WTC11 (cell line): ENCODE measurements around the gene ELOVL5. TPM values are rescaled to one million over a fixed set of nuclear protein-coding genes. Genes with fewer than 3 reads are reported as not detected.

ENCODE experiments used
- ATAC-seq: fragments of 200-7000 bp; cut with Tn5 transposase; 2 replicates; pipeline ENCODE4 v1.10.0; 2021; ENCODE audit warnings: mild to moderate bottlenecking, moderate library complexity
- CTCF ChIA-PET: fragments of 300-600 bp; sonication (Branson Sonifier 250); formaldehyde crosslinking; loops from one replicate; lab custom pipeline; 2021; ENCODE audit warnings: antibody characterized with exemption; lab: Charles Lee
- POLR2A ChIA-PET: fragments of 350-600 bp; sonication (Branson Sonifier 250); formaldehyde crosslinking; loops from one replicate; lab custom pipeline; 2021; ENCODE audit warnings: antibody characterized with exemption; lab: Charles Lee
- DNase-seq: peaks from one replicate; pipeline ENCODE4 v3.0.0; 2021; ENCODE audit warnings: low spot score
- H3K27ac Mint-ChIP-seq: 2 replicates; pipeline ENCODE4 v1.8.0; 2021; ENCODE audit warnings: mixed read lengths
- H3K27me3 Mint-ChIP-seq: 2 replicates; pipeline ENCODE4 v1.8.0; 2021; ENCODE audit warnings: low read depth, mild to moderate bottlenecking, moderate library complexity, mixed read lengths
- H3K36me3 Mint-ChIP-seq: 2 replicates; pipeline ENCODE4 v1.8.0; 2021; ENCODE audit warnings: mixed read lengths
- H3K4me1 Mint-ChIP-seq: 2 replicates; pipeline ENCODE4 v1.8.0; 2022; ENCODE audit warnings: mixed read lengths
- H3K4me3 Mint-ChIP-seq: 2 replicates; pipeline ENCODE4 v1.8.0; 2021; ENCODE audit warnings: mild to moderate bottlenecking, moderate library complexity, mixed read lengths
- H3K9me3 Mint-ChIP-seq: 2 replicates; pipeline ENCODE4 v1.8.0; 2021; ENCODE audit warnings: mixed read lengths
- CDX4 ChIP-seq: fragments of 250-450 bp; sonication (Bioruptor Pico); IDR thresholded peaks from 2 replicates; pipeline ENCODE4 v1.9.0; 2021; ENCODE audit warnings: moderate library complexity, mild to moderate bottlenecking, inconsistent platforms, borderline replicate concordance
- ESRRA ChIP-seq: sonication (generic); formaldehyde crosslinking; IDR thresholded peaks from 2 replicates; pipeline ENCODE4 v1.8.1; 2022; ENCODE audit warnings: mild to moderate bottlenecking, missing genetic modification reagents, borderline replicate concordance
- HMGA2 ChIP-seq: fragments of 250-450 bp; sonication (Bioruptor Pico); IDR thresholded peaks from 2 replicates; pipeline ENCODE4 v1.4.0; 2021; ENCODE audit warnings: mild to moderate bottlenecking, moderate library complexity
- IRF1 ChIP-seq: sonication (generic); formaldehyde crosslinking; IDR thresholded peaks from 2 replicates; pipeline ENCODE4 v1.8.0; 2023; ENCODE audit warnings: missing genetic modification reagents
- NR3C1 ChIP-seq: sonication (generic); formaldehyde crosslinking; conservative IDR thresholded peaks from 2 replicates; pipeline ENCODE4 v1.8.1; 2023; ENCODE audit warnings: low read depth, mild to moderate bottlenecking, missing genetic modification reagents
- SP1 ChIP-seq: sonication (generic); formaldehyde crosslinking; conservative IDR thresholded peaks from 2 replicates; pipeline ENCODE4 v1.8.1; 2022; ENCODE audit warnings: missing genetic modification reagents
- TEAD1 ChIP-seq: sonication (generic); formaldehyde crosslinking; IDR thresholded peaks from 2 replicates; pipeline ENCODE4 v1.8.0; 2022; ENCODE audit warnings: mild to moderate bottlenecking, missing genetic modification reagents
- TP53 ChIP-seq: sonication (generic); formaldehyde crosslinking; IDR thresholded peaks from 2 replicates; pipeline ENCODE4 v1.8.1; 2023; ENCODE audit warnings: mild to moderate bottlenecking, missing genetic modification reagents
- ZNF138 ChIP-seq: sonication (generic); formaldehyde crosslinking; conservative IDR thresholded peaks from 2 replicates; pipeline ENCODE4 v1.8.1; 2022; ENCODE audit warnings: mild to moderate bottlenecking, moderate library complexity, missing genetic modification reagents
- ZNF219 ChIP-seq: sonication (generic); formaldehyde crosslinking; IDR thresholded peaks from 2 replicates; pipeline ENCODE4 v1.8.0; 2023; ENCODE audit warnings: missing genetic modification reagents, mild to moderate bottlenecking, borderline replicate concordance
- ZNF232 ChIP-seq: sonication (generic); formaldehyde crosslinking; IDR thresholded peaks from 2 replicates; pipeline ENCODE4 v1.8.0; 2022; ENCODE audit warnings: mild to moderate bottlenecking, missing genetic modification reagents
- ZNF263 ChIP-seq: sonication (generic); formaldehyde crosslinking; IDR thresholded peaks from 2 replicates; pipeline ENCODE4 v1.8.1; 2022; ENCODE audit warnings: low read depth, mild to moderate bottlenecking, moderate library complexity, missing genetic modification reagents
- ZNF423 ChIP-seq: fragments of 250-450 bp; sonication (Bioruptor Pico); IDR thresholded peaks from 2 replicates; pipeline ENCODE4 v2.1.2; 2022; ENCODE audit warnings: mild to moderate bottlenecking, moderate library complexity
- ZNF532 ChIP-seq: fragments of 250-450 bp; sonication (Bioruptor Pico); IDR thresholded peaks from 2 replicates; pipeline ENCODE4 v1.9.0; 2021; ENCODE audit warnings: mild to moderate bottlenecking, borderline replicate concordance
- total RNA-seq: library from RNA; stranded (reverse); gene quantifications from 3 replicates; pipeline ENCODE4 v1.2.3, GENCODE V29; 2021
- TF ChIP-seq, protein P1 (sequence below): sonication (generic); formaldehyde crosslinking; IDR thresholded peaks from 2 replicates; pipeline ENCODE4 v1.8.1; 2022; ENCODE audit warnings: low read depth, missing genetic modification reagents, borderline replicate concordance
- TF ChIP-seq, protein P2 (sequence below): sonication (generic); formaldehyde crosslinking; IDR thresholded peaks from 2 replicates; pipeline ENCODE4 v1.8.1; 2022; ENCODE audit warnings: mild to moderate bottlenecking, missing genetic modification reagents, moderate library complexity, borderline replicate concordance
- TF ChIP-seq, protein P3 (sequence below): sonication (generic); formaldehyde crosslinking; IDR thresholded peaks from 2 replicates; pipeline ENCODE4 v1.8.1; 2023; ENCODE audit warnings: mild to moderate bottlenecking, missing genetic modification reagents, moderate library complexity
- TF ChIP-seq, protein P4 (sequence below): sonication (generic); formaldehyde crosslinking; IDR thresholded peaks from 2 replicates; pipeline ENCODE4 v1.8.0; 2022; ENCODE audit warnings: mild to moderate bottlenecking, missing genetic modification reagents
- TF ChIP-seq, protein P5 (sequence below): fragments of 250-450 bp; sonication (Bioruptor Pico); IDR thresholded peaks from 2 replicates; pipeline ENCODE4 v1.9.0; 2021; ENCODE audit warnings: mild to moderate bottlenecking

ELOVL5 gene
- total RNA-seq, 1 experiment from 2014 or later, result 122 TPM

GRCh38 chr6:53297004-53297403, 51.7 kb downstream of the ELOVL5 start (continued):
- TF ChIP-seq, protein P1, sequence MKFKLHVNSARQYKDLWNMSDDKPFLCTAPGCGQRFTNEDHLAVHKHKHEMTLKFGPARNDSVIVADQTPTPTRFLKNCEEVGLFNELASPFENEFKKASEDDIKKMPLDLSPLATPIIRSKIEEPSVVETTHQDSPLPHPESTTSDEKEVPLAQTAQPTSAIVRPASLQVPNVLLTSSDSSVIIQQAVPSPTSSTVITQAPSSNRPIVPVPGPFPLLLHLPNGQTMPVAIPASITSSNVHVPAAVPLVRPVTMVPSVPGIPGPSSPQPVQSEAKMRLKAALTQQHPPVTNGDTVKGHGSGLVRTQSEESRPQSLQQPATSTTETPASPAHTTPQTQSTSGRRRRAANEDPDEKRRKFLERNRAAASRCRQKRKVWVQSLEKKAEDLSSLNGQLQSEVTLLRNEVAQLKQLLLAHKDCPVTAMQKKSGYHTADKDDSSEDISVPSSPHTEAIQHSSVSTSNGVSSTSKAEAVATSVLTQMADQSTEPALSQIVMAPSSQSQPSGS (CRISPR knock-in tag), result no peak
- TF ChIP-seq IRF1 (CRISPR knock-in tag), result no peak

DNA sequence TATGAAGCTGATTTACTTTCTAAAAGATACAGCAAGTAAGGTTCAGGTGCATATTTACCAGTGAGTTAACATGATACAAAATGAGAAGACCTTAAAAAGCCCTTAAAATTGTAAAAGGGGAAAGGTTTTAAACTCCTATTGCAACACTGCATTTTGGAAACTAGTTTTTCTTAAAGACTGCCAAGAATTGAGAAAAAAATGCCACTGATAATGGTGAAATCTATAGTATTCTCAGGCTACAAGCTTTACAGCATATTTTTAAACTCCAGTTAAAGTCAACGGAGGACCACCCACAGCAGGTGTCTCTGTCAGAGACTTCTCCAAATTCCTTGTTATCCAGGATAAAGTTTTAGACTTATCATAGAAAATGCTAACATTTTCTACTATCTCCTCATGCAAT, 53.6 kb downstream of the ELOVL5 start:
- H3K36me3 Mint-ChIP-seq, result peaks cover 17% of the 10 kb centered on the region
- no peaks in the 10 kb centered on the region for H3K9me3 Mint-ChIP-seq
- H3K4me3 Mint-ChIP-seq, result no peak overlapping the region
- DNase-seq (no peak), ATAC-seq (no peak)
- H3K4me1 Mint-ChIP-seq, result peaks cover 12% of the 10 kb centered on the region
- no peak overlapping the region for H3K27ac Mint-ChIP-seq
- TF ChIP-seq TEAD1 (CRISPR knock-in tag), result no peak
- TF ChIP-seq ZNF232 (CRISPR knock-in tag), result no peak
- no peak for TF ChIP-seq ZNF219 (CRISPR knock-in tag)
- TF ChIP-seq, protein P2, sequence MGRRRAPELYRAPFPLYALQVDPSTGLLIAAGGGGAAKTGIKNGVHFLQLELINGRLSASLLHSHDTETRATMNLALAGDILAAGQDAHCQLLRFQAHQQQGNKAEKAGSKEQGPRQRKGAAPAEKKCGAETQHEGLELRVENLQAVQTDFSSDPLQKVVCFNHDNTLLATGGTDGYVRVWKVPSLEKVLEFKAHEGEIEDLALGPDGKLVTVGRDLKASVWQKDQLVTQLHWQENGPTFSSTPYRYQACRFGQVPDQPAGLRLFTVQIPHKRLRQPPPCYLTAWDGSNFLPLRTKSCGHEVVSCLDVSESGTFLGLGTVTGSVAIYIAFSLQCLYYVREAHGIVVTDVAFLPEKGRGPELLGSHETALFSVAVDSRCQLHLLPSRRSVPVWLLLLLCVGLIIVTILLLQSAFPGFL (CRISPR knock-in tag), result no peak
- no peak for TF ChIP-seq SP1 (CRISPR knock-in tag)
- TF ChIP-seq, protein P3, sequence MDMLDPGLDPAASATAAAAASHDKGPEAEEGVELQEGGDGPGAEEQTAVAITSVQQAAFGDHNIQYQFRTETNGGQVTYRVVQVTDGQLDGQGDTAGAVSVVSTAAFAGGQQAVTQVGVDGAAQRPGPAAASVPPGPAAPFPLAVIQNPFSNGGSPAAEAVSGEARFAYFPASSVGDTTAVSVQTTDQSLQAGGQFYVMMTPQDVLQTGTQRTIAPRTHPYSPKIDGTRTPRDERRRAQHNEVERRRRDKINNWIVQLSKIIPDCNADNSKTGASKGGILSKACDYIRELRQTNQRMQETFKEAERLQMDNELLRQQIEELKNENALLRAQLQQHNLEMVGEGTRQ (CRISPR knock-in tag), result no peak
- TF ChIP-seq CDX4 (CRISPR knock-in tag), result no peak
- TF ChIP-seq HMGA2 (CRISPR knock-in tag), result no peak
- TF ChIP-seq ZNF138 (CRISPR knock-in tag), result no peak
- TF ChIP-seq, protein P4, sequence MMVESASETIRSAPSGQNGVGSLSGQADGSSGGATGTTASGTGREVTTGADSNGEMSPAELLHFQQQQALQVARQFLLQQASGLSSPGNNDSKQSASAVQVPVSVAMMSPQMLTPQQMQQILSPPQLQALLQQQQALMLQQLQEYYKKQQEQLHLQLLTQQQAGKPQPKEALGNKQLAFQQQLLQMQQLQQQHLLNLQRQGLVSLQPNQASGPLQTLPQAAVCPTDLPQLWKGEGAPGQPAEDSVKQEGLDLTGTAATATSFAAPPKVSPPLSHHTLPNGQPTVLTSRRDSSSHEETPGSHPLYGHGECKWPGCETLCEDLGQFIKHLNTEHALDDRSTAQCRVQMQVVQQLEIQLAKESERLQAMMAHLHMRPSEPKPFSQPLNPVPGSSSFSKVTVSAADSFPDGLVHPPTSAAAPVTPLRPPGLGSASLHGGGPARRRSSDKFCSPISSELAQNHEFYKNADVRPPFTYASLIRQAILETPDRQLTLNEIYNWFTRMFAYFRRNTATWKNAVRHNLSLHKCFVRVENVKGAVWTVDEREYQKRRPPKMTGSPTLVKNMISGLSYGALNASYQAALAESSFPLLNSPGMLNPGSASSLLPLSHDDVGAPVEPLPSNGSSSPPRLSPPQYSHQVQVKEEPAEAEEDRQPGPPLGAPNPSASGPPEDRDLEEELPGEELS, result no peak
- ChIA-PET POLR2A (no interaction called here), CTCF (interaction anchor here (1.3 kb wide), 1 partner anchor 49 kb away, joined by 4 read pairs; no protein-coding TSS in a partner anchor)
- no peaks in the 10 kb centered on the region for H3K27me3 Mint-ChIP-seq

GRCh38 chr6:53294611-53295010, 54.1 kb downstream of the ELOVL5 start:
- CTCF ChIA-PET, result interaction anchor here (0.6 to 1.8 kb wide), 16 partner anchors 8 to 206 kb away, joined by 3 to 10 read pairs (median 4); no protein-coding TSS in a partner anchor
- TF ChIP-seq TP53 (CRISPR knock-in tag), result no peak
- TF ChIP-seq NR3C1 (CRISPR knock-in tag), result no peak
- TF ChIP-seq ZNF423 (CRISPR knock-in tag), result no peak
- TF ChIP-seq, protein P5, sequence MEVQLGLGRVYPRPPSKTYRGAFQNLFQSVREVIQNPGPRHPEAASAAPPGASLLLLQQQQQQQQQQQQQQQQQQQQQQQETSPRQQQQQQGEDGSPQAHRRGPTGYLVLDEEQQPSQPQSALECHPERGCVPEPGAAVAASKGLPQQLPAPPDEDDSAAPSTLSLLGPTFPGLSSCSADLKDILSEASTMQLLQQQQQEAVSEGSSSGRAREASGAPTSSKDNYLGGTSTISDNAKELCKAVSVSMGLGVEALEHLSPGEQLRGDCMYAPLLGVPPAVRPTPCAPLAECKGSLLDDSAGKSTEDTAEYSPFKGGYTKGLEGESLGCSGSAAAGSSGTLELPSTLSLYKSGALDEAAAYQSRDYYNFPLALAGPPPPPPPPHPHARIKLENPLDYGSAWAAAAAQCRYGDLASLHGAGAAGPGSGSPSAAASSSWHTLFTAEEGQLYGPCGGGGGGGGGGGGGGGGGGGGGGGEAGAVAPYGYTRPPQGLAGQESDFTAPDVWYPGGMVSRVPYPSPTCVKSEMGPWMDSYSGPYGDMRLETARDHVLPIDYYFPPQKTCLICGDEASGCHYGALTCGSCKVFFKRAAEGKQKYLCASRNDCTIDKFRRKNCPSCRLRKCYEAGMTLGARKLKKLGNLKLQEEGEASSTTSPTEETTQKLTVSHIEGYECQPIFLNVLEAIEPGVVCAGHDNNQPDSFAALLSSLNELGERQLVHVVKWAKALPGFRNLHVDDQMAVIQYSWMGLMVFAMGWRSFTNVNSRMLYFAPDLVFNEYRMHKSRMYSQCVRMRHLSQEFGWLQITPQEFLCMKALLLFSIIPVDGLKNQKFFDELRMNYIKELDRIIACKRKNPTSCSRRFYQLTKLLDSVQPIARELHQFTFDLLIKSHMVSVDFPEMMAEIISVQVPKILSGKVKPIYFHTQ (CRISPR knock-in tag), result no peak
- no peak for TF ChIP-seq ESRRA (CRISPR knock-in tag)
- no peak for TF ChIP-seq ZNF532 (CRISPR knock-in tag)
- no peak for TF ChIP-seq ZNF263 (CRISPR knock-in tag)
- POLR2A ChIA-PET, result no interaction called here

More at GRCh38 chr6:53294611-53295010, 54.1 kb downstream of the ELOVL5 start:
- Mint-ChIP-seq H3K36me3 (peaks cover 20% of the 10 kb centered on the region), H3K4me3 (no peak overlapping the region), H3K4me1 (peaks cover 9% of the 10 kb centered on the region), H3K27me3 (no peaks in the 10 kb centered on the region), H3K27ac (no peak overlapping the region), H3K9me3 (no peaks in the 10 kb centered on the region)
- DNase-seq, result no peak
- no peak for ATAC-seq
